Measurements from ENCODE around the gene IRS1.

Gene IRS1

GRCh38 chr2:226813148-226813701, 13.6 kb upstream of the IRS1 start:
- no peak for DNase-seq

GRCh38 chr2:226803410-226803809, 3.8 kb upstream of the IRS1 start:
- no peak for DNase-seq

GRCh38 chr2:226802573-226802972, 3.0 kb upstream of the IRS1 start:
- DNase-seq = no peak

- peak; percentile 32 for DNase-seq
Observed at GRCh38 chr2:226800941-226801784, 1.5 kb upstream of the IRS1 start.

GRCh38 chr2:226799976-226800940, 638 bp upstream of the IRS1 start:
- DNase-seq = no peak

- no peak for DNase-seq
Observed at GRCh38 chr2:226798422-226799210, 1.0 kb downstream of the IRS1 start.

- DNase-seq = no peak
Observed at GRCh38 chr2:226797989-226798421, 1.6 kb downstream of the IRS1 start.

- DNase-seq = no peak
Observed at GRCh38 chr2:226797289-226797988, 2.2 kb downstream of the IRS1 start.

- DNase-seq = no peak
Observed at GRCh38 chr2:226796840-226797288, 2.8 kb downstream of the IRS1 start.

GRCh38 chr2:226796012-226796839, 3.4 kb downstream of the IRS1 start:
- DNase-seq = no peak

- DNase-seq = no peak
Observed at GRCh38 chr2:226795281-226796011, 4.2 kb downstream of the IRS1 start.

- no peak for DNase-seq
Observed at GRCh38 chr2:226794751-226795171, 4.9 kb downstream of the IRS1 start.

GRCh38 chr2:226794196-226794661, 5.4 kb downstream of the IRS1 start:
- no peak for DNase-seq

- DNase-seq = no peak
Observed at GRCh38 chr2:226793646-226794045, 6.0 kb downstream of the IRS1 start.

- no peak for DNase-seq
Observed at GRCh38 chr2:226792155-226792881, 7.3 kb downstream of the IRS1 start.

- DNase-seq = peak; percentile 89
Observed at GRCh38 chr2:226791487-226792081, 8.0 kb downstream of the IRS1 start.

GRCh38 chr2:226791056-226791486, 8.5 kb downstream of the IRS1 start:
- DNase-seq = no peak

GRCh38 chr2:226790431-226790830, 9.2 kb downstream of the IRS1 start:
- DNase-seq = no peak

GRCh38 chr2:226790011-226790410, 9.6 kb downstream of the IRS1 start:
- DNase-seq = no peak

All from activated gamma-delta T cell (primary cell).